ENCODE data around the gene LAMA2. TPM values are rescaled to one million over a fixed set of nuclear protein-coding genes. Genes with fewer than 3 reads are reported as not detected.
"Not testable (repeated sequence)": the region's sequence is repeated elsewhere in the genome, so short reads cannot be mapped to it uniquely, and the experiment has no call there.

Gene LAMA2
- total RNA-seq, 1 donor from 2014 or later: 1.4 TPM

DNA sequence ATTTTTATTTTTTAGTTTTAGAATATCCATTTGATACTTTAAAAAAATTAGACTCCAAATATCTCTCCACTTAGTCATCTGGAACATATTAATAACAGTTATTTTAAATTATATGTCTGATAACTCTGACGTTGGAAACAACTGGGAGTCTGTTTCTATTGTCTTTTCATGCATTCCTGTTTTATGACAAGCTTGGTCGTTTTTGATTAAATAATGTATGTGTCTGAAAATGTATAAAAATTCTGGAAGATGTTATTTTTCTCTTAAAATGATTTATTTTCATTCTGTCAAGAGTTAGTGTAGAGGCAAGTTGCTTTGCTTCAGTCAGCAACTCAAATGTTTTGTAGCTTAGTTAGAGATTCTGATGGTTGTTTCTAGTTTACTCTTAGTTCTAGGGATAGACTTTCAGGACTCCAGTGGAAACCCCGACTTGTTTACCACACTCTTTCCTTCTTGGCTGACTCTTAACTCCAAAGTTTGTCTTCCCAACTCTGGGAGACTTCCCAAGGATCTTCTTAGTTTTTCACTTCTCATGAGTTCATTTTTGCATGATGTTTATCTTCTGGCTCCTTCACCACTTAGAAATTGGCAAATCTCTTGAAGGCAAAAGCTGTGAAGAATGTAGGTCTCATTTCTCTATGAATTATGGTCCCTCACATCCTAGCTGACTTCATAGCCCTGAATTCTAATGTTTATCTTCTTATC is 190.9 kb downstream of the LAMA2 start:
- intact Hi-C loops (cut with micrococcal nuclease): no loop called here

DNA sequence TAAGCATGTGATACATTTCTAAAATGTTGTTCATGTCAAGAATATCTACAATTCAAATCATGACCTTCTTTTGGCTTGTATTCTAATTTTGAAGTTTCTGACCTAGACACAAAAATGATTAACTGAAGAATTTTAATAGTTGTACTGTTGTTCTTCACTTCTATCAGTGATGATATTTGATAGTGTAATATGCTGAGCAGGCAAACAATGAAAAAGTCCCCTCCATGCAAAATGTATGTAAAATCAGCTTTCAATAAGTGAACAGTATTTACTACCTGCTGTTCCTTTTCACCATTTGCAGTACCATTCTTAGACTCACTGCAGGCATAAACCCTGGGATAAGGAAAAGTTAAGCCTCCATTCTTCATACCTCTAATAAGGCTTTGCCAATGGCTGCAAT is 201.5 kb downstream of the LAMA2 start:
- intact Hi-C loops (cut with micrococcal nuclease): no loop called here

DNA sequence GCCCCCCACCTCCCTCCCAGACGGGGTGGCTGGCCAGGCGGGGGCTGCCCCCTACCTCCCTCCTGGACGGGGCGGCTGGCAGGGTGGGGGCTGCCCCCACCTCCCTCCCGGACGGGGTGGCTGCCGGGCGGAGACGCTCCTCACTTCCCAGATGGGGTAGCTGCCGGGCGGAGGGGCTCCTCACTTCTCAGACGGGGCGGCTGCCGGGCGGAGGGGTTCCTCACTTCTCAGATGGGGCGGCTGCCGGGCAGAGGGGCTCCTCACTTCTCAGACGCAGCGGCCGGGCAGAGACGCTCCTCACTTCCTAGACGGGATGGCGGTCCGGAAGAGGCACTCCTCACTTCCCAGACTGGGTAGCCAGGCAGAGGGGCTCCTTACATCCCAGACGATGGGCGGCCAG is 205.5 kb downstream of the LAMA2 start:
- intact Hi-C loops (cut with micrococcal nuclease): not testable (repeated sequence)

DNA sequence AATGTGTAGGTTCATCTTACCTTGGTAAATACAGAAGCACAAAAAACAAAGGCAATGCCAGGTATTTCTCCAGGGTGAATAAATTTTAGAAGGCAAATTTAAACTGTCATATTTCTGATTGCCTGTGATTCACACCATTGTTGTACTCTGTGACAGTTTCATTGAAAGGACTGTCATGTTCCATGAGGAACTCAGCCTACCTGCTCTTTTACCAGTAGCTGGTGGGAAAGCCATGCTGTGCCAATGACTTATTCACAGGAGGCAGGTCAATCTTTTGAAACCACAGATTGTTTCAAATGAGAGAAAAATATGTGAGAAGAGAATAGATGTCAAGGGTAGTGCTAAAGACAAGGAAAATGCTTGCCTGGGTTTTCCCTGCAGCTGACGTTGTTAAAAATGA is 206.4 kb downstream of the LAMA2 start:
- intact Hi-C loops (cut with micrococcal nuclease): no loop called here

DNA sequence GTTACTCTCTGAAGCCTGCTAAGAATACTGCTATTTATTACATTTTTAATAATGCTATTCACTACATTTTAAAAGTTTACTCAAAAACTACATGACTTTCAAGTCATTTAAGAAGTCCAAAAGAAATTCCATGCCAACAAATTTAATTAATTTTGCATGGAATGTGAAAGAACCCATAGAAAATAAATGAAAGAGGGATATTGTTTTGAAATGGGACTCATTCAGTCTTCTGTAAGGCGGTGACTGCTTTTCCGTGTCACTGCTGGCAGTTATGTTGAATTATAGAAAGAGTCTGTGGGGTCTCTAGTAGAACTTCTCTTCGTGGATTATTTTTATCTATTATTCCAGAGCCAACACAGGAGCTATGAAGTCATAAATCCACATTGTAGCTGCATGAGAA is 211.2 kb downstream of the LAMA2 start:
- intact Hi-C loops (cut with micrococcal nuclease): no loop called here

DNA sequence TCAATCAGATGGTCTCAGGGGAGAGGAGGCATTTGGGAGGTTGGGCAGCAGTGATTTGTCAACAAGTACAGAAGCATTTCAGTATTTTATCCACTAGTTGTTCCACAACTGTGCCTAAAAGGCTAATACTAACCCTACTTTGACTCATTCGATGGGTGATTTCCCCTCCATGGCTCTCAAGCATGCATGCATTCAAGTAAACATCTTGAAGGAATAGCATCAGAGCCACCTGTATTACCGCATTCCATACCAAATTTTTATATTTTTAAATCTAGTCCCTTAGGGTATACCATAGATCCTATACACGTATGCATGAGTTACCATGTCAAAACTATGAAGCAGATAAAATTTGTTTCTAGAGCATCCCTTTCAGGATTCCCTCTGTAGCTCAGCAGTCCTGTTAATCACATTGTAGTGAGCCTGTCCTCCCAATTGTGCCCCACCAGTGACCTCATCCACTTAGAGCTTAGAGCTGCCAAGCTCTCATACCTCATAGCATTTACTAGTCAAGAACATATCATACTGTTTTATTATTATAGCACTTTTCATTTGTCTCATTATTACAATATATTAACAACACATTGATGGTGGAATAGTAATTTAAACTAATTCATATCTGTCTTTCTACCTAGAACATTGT is 213.8 kb downstream of the LAMA2 start:
- intact Hi-C loops (cut with micrococcal nuclease): no loop called here

DNA sequence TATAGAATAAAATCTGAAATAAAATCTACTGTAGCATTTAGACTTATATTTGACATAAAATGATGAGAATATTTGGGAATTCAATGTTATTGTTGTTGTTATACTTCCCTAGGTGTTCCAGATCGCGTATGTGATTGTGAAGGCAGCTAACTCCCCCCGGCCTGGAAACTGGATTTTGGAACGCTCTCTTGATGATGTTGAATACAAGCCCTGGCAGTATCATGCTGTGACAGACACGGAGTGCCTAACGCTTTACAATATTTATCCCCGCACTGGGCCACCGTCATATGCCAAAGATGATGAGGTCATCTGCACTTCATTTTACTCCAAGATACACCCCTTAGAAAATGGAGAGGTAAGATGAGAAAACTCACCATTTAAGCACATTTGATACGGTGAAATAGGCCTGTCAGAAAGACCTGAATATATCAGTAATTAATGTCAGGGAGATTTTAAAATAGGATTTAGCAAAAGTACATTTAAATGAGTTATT is 215.2 kb downstream of the LAMA2 start:
- intact Hi-C loops (cut with micrococcal nuclease): no loop called here

DNA sequence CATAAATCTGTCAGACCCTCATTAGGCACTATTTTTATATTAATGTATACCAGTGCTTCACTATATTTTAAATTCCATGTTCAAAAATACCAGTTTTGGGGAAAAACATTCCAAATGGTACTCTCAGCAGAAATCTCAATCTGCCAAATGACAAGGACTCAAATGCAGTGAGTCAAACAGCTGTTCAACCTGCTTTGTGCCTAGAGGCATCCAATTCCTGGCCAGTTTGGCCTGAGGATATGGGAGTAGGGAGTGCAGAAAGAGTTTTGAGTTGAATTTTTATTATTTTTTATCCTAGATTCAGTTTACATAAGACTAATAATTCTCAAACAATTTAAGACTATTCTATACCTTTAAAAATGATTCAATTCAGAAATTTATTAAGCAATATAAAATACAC is 216.8 kb downstream of the LAMA2 start:
- intact Hi-C loops (cut with micrococcal nuclease): no loop called here

DNA sequence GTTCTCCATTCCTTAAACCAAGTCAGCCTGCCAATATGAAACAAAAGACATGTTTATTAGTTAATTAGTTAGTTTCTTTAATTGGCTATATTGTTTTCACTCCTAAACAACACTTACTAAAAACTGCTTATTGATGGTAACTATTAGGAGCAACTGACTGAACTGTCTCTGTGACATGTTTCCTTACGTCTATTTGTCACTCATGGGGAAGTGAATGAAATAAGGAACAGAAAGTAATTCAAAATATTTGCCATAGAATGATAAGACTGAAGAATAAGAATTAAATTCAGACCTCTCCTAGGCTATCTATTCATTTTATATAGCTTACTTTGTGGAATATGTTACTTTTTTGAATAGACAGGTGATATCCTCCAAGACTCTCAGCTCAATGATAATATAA is 217.2 kb downstream of the LAMA2 start:
- intact Hi-C loops (cut with micrococcal nuclease): no loop called here

DNA sequence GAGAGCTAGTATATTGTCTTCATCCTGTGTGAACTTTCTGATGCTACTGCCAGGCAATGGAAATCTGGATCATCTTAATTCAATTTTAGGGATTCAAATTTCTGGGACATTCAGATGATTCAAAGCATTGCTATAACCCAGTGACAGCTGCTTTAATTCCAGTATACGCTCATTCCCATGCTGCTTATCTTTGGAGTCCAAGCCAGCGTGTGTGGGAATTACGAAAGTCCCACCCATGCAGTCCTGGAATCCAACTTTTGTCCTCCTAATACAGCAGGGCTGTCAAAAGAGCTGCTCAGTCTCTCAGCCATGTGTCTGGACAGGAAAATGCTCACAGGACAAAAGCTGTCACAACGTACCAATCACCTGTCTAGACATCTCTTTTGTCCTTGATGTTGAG is 219.8 kb downstream of the LAMA2 start:
- intact Hi-C loops (cut with micrococcal nuclease): no loop called here

DNA sequence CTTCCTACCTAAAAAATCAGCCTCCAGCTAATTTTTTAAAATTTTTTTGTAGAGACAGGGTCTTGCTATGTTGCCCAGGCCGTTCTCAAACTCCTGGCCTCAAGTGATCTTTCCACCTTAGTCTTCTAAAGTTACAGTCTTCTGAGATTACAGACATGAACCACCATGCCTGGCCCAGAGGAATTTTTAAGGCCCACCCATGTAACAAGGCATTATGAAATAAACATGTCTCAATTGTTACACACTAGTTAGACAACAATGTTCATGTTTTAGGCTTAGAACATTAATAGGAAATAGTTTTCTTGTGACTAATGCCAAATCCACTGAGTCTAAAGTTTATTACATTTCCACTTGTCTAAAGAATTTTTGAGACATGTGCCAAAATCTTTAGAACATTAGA is 221.2 kb downstream of the LAMA2 start:
- intact Hi-C loops (cut with micrococcal nuclease): no loop called here

DNA sequence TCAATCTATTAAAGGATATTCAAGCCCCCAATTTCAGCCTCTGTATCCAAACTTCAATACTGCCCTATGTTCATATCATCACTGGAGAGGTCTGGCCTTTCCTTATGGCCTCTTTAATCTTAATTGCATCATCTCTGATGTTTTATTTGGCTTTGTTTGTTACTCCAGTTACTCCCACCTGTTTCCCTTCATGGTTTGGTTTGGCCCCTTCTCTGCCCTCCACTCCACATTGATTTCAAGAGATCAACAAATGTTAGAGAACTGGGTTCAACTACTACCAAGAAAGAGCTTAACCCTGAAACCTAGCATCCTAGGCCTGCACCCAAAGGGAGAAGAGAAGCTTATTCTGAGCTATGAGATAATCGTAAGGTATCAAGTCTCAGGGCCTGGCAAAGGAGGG is 221.6 kb downstream of the LAMA2 start:
- intact Hi-C loops (cut with micrococcal nuclease): no loop called here

DNA sequence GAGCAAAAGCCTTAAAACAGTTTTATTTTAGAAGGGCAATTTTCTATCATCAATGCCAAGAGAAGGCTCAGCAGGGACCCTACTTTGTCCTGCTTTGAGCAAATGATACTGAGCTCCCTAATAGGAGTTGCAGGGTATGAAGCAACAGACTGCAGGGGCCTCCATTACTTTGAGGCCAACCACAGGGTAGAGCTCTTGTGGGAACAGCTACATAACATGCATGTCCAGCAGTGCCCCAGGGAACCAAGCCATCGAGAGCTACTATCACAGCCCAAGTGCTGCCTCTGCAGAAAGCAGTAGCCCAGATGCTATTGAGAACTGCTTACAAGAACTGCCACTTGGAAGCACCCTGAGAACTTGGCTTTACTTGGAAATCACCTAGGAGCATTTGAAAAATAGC is 222.1 kb downstream of the LAMA2 start:
- intact Hi-C loops (cut with micrococcal nuclease): no loop called here

DNA sequence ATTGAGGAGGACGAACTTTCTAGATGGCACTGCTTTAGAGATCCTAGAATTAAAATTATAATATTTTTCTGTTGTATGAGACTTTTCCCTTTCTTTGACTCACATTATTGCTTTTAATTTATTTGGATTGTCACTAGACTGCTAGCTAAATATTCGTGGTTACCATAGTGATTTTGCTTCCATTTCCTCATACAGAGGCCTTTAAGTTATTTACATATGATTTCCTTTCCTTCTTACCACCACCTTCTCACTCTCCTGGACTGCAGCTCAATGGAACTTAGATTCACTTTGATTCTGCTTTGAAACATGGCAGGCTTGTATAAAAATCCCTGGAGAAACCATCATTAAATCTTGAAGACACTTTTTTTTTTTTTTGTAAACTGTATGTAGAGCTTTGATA is 222.9 kb downstream of the LAMA2 start:
- intact Hi-C loops (cut with micrococcal nuclease): no loop called here

DNA sequence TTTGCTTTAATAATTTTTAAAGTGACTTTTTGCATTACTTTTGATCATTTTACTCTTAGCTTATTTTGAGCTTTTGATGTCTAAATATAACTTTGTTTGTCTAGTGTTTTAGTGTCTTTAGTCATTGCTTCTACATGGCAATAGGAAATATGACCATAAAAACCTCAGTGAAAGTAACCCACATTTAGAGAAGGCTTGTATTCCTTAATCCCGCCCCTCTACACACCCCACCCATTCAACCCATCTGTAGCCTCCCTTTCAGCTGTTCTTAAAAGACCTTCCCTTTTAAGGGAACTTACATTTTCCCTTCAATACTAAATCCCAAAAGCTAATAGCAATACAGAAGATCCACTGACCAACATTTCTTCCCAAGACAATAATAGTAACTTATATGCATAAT is 225.4 kb downstream of the LAMA2 start:
- intact Hi-C loops (cut with micrococcal nuclease): no loop called here

DNA sequence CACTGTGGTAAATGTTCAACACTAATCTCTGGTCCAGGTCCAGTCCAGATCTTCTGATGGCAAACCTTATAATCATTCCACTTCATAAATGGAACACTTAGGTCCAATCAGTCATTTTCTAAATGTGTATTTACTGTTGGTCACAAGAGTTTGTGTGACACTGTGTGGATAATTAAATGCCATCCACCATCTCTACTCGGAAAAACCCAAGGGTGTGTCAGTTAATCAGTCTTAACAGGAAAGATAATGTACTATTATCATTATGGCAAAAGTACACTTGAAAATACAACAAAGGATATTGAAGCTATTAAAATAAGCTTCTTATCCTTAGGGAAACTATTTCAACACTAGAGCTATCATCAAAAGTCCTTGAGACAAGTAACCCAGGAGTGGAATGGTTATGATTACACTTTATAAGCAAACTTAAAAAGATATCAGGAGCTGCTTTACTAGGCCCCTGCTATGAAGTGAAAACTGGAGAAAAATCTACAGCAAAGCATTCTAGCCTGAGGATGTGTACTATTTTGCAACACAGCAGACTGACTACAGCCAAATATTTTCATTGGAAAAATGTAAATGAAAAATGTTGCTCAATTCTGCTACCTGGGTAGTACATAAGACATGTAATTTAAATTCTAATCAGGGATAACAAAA is 227.9 kb downstream of the LAMA2 start:
- intact Hi-C loops (cut with micrococcal nuclease): no loop called here

DNA sequence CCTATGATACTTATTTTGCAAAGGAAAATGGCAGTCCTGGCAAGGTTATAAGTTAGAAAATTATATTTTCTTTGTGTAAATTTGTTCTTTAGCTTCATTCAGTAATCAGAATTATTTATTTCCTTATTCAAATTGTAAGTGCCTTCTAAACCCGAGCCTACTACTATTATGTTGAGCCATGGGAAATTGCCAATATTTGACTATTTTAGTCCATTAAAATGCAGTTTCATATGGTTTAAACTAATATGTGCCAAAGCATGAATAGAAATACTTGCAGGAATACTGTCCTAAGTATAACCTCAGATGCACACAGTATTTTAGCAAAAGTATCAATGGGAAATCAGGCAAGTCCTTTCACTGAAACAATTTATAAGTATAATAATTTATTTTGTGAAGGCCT is 228.4 kb downstream of the LAMA2 start:
- intact Hi-C loops (cut with micrococcal nuclease): no loop called here

DNA sequence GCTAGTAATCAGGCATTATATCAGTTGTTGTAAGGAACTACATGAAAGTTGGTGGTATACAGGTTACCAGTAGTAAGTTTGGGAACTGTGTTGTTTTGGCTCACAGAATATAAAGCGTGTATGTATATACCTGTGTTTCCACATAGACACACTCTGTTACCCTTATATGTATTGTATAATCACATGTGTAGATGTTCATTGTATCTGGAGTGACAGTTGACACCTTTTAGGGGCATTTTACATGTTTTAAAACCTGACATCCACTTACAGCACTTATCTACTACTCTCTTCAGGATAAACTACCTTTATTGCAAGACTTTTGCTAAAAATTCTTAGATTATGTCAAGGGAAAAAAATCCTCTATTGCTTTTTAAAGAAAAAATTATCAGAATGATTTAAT is 228.9 kb downstream of the LAMA2 start:
- intact Hi-C loops (cut with micrococcal nuclease): no loop called here

DNA sequence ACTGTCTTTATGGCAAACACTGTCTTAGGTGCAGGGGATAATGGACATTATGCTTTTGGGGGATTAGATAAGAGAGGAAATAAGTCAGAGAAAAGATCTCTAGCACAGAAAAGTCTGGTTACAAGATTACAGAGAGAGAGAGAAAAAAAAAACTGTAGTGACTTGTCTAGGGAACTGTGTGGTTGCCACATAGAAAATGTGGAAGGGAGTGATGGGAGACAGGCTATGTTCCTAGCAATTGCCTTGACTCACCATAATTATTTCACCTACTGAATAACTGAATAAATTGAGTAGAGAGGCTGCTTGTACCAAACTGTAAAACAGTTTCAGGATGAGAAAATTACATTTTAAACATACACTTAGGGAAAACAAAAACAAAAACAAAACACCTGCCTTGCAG is 229.7 kb downstream of the LAMA2 start:
- intact Hi-C loops (cut with micrococcal nuclease): no loop called here

DNA sequence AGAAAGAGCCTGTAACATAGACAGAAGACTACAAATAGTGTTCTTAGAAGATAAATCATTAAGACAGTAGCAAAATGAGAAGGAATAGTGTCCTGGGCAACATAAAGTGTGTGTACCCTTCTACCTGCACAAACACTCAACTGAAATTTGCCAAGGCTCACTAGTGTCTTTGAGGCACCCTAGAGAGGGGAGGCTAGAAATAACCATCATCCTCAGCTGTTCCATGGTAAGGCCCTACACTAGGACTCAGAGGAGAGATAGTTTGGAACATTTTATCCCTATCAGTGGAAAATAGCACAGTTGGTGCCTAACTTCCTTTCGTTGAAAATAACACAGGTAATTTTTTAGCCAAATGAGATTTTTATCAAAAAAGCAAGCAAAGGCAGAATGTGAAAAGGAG is 230.7 kb downstream of the LAMA2 start:
- intact Hi-C loops (cut with micrococcal nuclease): no loop called here

DNA sequence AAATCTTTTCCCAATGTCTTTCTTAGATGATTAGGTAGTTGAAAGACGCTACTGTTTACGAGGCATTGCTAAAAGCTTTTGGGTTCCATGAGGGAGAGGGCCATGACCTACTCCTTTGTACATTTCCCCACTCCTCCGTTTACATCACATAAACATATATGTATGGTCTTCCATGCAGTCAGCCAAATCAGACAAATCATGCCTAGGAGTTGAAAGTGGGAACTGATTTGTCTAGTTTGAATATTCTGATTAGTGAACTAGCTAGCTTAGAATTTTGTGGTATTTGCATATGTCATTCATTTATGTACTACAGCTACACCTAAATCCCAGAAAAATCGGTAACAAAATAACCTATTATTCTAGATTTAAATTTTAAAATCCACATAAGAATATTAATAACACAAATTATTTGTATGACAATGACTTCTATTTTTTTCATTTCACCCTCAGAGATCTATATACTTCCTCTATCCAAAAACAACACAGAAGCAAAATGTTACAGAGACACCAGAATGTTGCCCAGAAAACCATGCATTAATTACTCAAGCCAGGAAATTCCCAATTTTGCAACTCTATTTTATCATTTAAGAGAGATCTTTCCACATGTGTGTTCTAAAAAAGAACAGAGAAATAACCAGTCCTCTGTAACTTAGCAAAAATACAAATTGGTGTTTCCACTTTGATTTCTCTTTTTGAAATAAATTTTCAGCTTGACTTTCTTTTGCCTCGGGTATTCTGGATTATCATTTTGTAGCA is 231.9 kb downstream of the LAMA2 start:
- intact Hi-C loops (cut with micrococcal nuclease): no loop called here

DNA sequence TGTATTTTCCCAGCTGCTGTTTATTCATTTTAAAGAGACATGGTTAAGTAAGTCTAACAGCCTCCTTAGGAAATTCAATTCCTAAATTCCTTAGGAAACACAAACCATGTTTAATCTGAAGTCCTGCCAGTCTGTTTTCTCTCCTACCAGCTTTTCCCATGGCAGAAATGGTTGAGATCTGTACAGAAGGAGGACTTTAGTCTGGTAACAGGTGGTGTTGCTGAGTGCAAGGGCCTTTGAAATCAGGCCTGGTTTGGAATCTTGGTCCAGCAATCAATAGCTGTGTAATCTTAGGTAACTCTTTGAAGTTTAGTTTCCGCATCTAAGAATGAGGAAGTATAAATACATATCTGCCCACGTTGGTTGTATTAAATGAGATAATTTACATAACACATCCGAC is 232.5 kb downstream of the LAMA2 start:
- intact Hi-C loops (cut with micrococcal nuclease): no loop called here

Data from T-helper 2 cell treated with Interferon-gamma antibody and Interleukin-4, amounts not matched to agents 100 ng/mL and 5 ng/mL, for 36 hours (primary cell).